IMR-90 (cell line): ENCODE measurements around the gene PEX6. TPM values are rescaled to one million over a fixed set of nuclear protein-coding genes. Genes with fewer than 3 reads are reported as not detected.

ENCODE experiments used
- ATAC-seq: fragments of 200-7000 bp; cut with Tn5 transposase; 2 replicates; pipeline ENCODE4 v1.9.1; 2020; ENCODE audit warnings: low read depth, mild to moderate bottlenecking, moderate library complexity
- BruUV-seq: library from RNA; stranded (reverse); fragments of 400-500 nt; replicated peaks from 2 replicates; lab custom pipeline; 2021; lab: Mats Ljungman, UMichigan
- CTCF ChIA-PET: fragments of 300-600 bp; formaldehyde crosslinking; extraction: SDS; loops from one replicate; lab custom pipeline; 2021; ENCODE audit warnings: antibody characterized with exemption; lab: Yijun Ruan, JAX
- POLR2A ChIA-PET: fragments of 300-600 bp; sonication (Branson Sonifier 250); formaldehyde crosslinking; loops from one replicate; lab custom pipeline; 2022; ENCODE audit warnings: antibody characterized with exemption; ENCODE audit not compliant: unreplicated experiment; lab: Charles Lee
- DNase-seq: peaks from one replicate; pipeline ENCODE4 v3.0.0; 2013
- H2AFZ ChIP-seq: replicated peaks from 2 replicates; pipeline ENCODE3; 2013; ENCODE audit warnings: low read length, mild to moderate bottlenecking; ENCODE audit not compliant: poor library complexity
- H2AK5ac ChIP-seq: 2 replicates; pipeline ENCODE4 v1.6.1; 2013; ENCODE audit warnings: low read depth, low read length, inconsistent platforms
- H2AK9ac ChIP-seq: replicated peaks from 2 replicates; pipeline ENCODE3; 2013; ENCODE audit warnings: mild to moderate bottlenecking, low read depth, low read length, moderate library complexity; ENCODE audit not compliant: poor library complexity
- H2BK120ac ChIP-seq: 2 replicates; pipeline ENCODE4 v1.6.1; 2013; ENCODE audit warnings: low read depth, low read length, inconsistent platforms
- H2BK15ac ChIP-seq: 3 replicates; pipeline ENCODE4 v1.6.1; 2013; ENCODE audit warnings: low read depth, low read length, inconsistent platforms
- H2BK20ac ChIP-seq: 2 replicates; pipeline ENCODE4 v1.6.1; 2013; ENCODE audit warnings: low read depth, mild to moderate bottlenecking, inconsistent platforms, low read length, moderate library complexity
- H2BK5ac ChIP-seq: 2 replicates; pipeline ENCODE4 v1.6.1; 2013; ENCODE audit warnings: mild to moderate bottlenecking, low read depth, low read length, inconsistent platforms; ENCODE audit not compliant: poor library complexity, severe bottlenecking
- H3K14ac ChIP-seq: replicated peaks from 2 replicates; pipeline ENCODE4 v1.6.1; 2013; ENCODE audit warnings: low read depth, low read length, inconsistent platforms
- H3K18ac ChIP-seq: 2 replicates; pipeline ENCODE4 v1.6.1; 2013; ENCODE audit warnings: low read depth, low read length, control low read depth
- H3K23ac ChIP-seq: 2 replicates; pipeline ENCODE4 v1.6.1; 2013; ENCODE audit warnings: low read depth, low read length, inconsistent platforms
- H3K27ac ChIP-seq: 2 replicates; pipeline ENCODE4 v1.5.1; 2013; ENCODE audit warnings: mild to moderate bottlenecking, control low read depth, low read length; ENCODE audit not compliant: insufficient read depth
- H3K27me3 ChIP-seq: 2 replicates; pipeline ENCODE4 v1.6.1; 2013; ENCODE audit warnings: low read length; ENCODE audit not compliant: control insufficient read depth, insufficient read depth
- H3K36me3 ChIP-seq: 2 replicates; pipeline ENCODE4 v1.6.1; 2013; ENCODE audit warnings: low read length, mixed read lengths; ENCODE audit not compliant: control insufficient read depth, insufficient read depth
- H3K4ac ChIP-seq: 2 replicates; pipeline ENCODE4 v1.6.1; 2013; ENCODE audit warnings: low read depth, low read length, inconsistent platforms
- H3K4me1 ChIP-seq: 2 replicates; pipeline ENCODE4 v1.6.1; 2013; ENCODE audit warnings: low read length, mixed read lengths; ENCODE audit not compliant: control insufficient read depth, insufficient read depth
- H3K4me2 ChIP-seq: 2 replicates; pipeline ENCODE4 v1.6.1; 2013; ENCODE audit warnings: low read depth, mild to moderate bottlenecking, control low read depth, low read length, moderate library complexity
- H3K4me3 ChIP-seq: 2 replicates; pipeline ENCODE4 v1.5.1; 2013; ENCODE audit warnings: low read depth, mild to moderate bottlenecking, control low read depth, low read length, moderate library complexity; ENCODE audit not compliant: insufficient read depth
- H3K56ac ChIP-seq: 2 replicates; pipeline ENCODE4 v1.6.1; 2013; ENCODE audit warnings: low read length, inconsistent platforms; ENCODE audit not compliant: insufficient read depth; ENCODE audit errors: extremely low read depth
- H3K79me1 ChIP-seq, 2 experiments: 2 replicates each; pipeline ENCODE4 v1.6.1; 2013; ENCODE audit warnings: low read length in 2 of 2, inconsistent platforms in 1 of 2, low read depth in 1 of 2
- H3K9ac ChIP-seq: 2 replicates; pipeline ENCODE4 v1.6.1; 2013; ENCODE audit warnings: low read depth, low read length, control low read depth
- H3K9me1 ChIP-seq: 2 replicates; pipeline ENCODE4 v1.6.1; 2013; ENCODE audit warnings: low read length, inconsistent platforms; ENCODE audit not compliant: insufficient read depth
- H3K9me3 ChIP-seq: 2 replicates; pipeline ENCODE4 v1.6.1; 2013; ENCODE audit warnings: low read length; ENCODE audit not compliant: control insufficient read depth, insufficient read depth
- H4K20me1 ChIP-seq: 2 replicates; pipeline ENCODE4 v1.6.1; 2013; ENCODE audit warnings: low read length, inconsistent platforms; ENCODE audit not compliant: insufficient read depth
- H4K5ac ChIP-seq: 2 replicates; pipeline ENCODE4 v1.6.1; 2013; ENCODE audit warnings: mild to moderate bottlenecking, low read depth, low read length, control low read depth
- H4K8ac ChIP-seq, 2 experiments: 2 replicates each; pipeline ENCODE4 v1.6.1; 2013; ENCODE audit warnings: low read depth in 2 of 2, low read length in 2 of 2, control low read depth in 1 of 2, inconsistent platforms in 1 of 2
- H4K91ac ChIP-seq: 2 replicates; pipeline ENCODE4 v1.6.1; 2013; ENCODE audit warnings: low read depth, low read length, inconsistent platforms; ENCODE audit not compliant: insufficient read depth
- BHLHE40 ChIP-seq: fragments of 150-350 bp; IDR thresholded peaks from 2 replicates; pipeline ENCODE4 v1.6.1; 2016; ENCODE audit warnings: mild to moderate bottlenecking, low read depth, low read length
- CEBPB ChIP-seq: IDR thresholded peaks from 2 replicates; pipeline ENCODE4 v1.6.1; 2012; ENCODE audit warnings: low read depth, low read length, improper control_type of control experiment
- CHD1 ChIP-seq: IDR thresholded peaks from 2 replicates; pipeline ENCODE4 v1.6.1; 2012; ENCODE audit warnings: low read depth, low read length, improper control_type of control experiment
- FOS ChIP-seq: fragments of 150-350 bp; IDR thresholded peaks from 2 replicates; pipeline ENCODE4 v1.6.1; 2016; ENCODE audit warnings: low read depth, low read length
- MAFK ChIP-seq: IDR thresholded peaks from 2 replicates; pipeline ENCODE4 v1.6.1; 2012; ENCODE audit warnings: low read depth, low read length, improper control_type of control experiment
- MAZ ChIP-seq: IDR thresholded peaks from 2 replicates; pipeline ENCODE4 v1.6.1; 2012; ENCODE audit warnings: low read depth, mild to moderate bottlenecking, low read length, improper control_type of control experiment, moderate library complexity, borderline replicate concordance
- MXI1 ChIP-seq: IDR thresholded peaks from 2 replicates; pipeline ENCODE4 v1.6.1; 2012; ENCODE audit warnings: low read depth, mild to moderate bottlenecking, low read length, moderate library complexity, borderline replicate concordance
- NFE2L2 ChIP-seq: fragments of 150-350 bp; IDR thresholded peaks from 2 replicates; pipeline ENCODE4 v1.6.1; 2016; ENCODE audit warnings: low read depth, mild to moderate bottlenecking, low read length
- POLR2A ChIP-seq: IDR thresholded peaks from 2 replicates; pipeline ENCODE4 v1.6.1; 2012; ENCODE audit warnings: mild to moderate bottlenecking, low read depth, low read length
- RAD21 ChIP-seq: IDR thresholded peaks from 2 replicates; pipeline ENCODE4 v1.6.1; 2012; ENCODE audit warnings: low read length, improper control_type of control experiment
- RCOR1 ChIP-seq: IDR thresholded peaks from 2 replicates; pipeline ENCODE4 v1.6.1; 2012; ENCODE audit warnings: mild to moderate bottlenecking, low read length, improper control_type of control experiment; ENCODE audit not compliant: insufficient replicate concordance
- RFX5 ChIP-seq: IDR thresholded peaks from 2 replicates; pipeline ENCODE4 v1.8.0; 2012; ENCODE audit warnings: low read depth, mild to moderate bottlenecking, low read length, moderate library complexity
- SMC3 ChIP-seq: fragments of 150-350 bp; IDR thresholded peaks from 2 replicates; pipeline ENCODE4 v1.6.1; 2016; ENCODE audit warnings: low read depth, mild to moderate bottlenecking, antibody characterized with exemption, low read length, moderate library complexity
- WGBS, 2 experiments: methylation state at CpG; one replicate each; pipeline versions ENCODE4 v1.1.5 to v1.1.7; 2013; ENCODE audit warnings: missing lambda C conversion rate in 2 of 2; ENCODE audit not compliant: insufficient read length in 1 of 2; ENCODE audit errors: extremely low coverage in 2 of 2; 5-methylcytosine and 5-hydroxymethylcytosine counted together
- dilution Hi-C: fragments of 300-500 bp; cut with HindIII; formaldehyde crosslinking; loops from one replicate; pipeline ENCODE4 v1.14.3; 2018; ENCODE audit warnings: low sequenced_read_pairs; ENCODE audit not compliant: unreplicated experiment
- in situ Hi-C: fragments of 300-500 bp; cut with MboI; formaldehyde crosslinking; loops from 3 replicates; pipeline ENCODE4 v1.14.3; 2019; ENCODE audit warnings: low sequenced_read_pairs, inconsistent platforms, mixed read lengths
- intact Hi-C: fragments of 100-400 bp; cut with micrococcal nuclease; formaldehyde crosslinking; loops from 2 replicates; pipeline ENCODE4 v1.10.0; 2022
- polyA plus RNA-seq, 3 experiments: library from polyadenylated mRNA; depleted of rRNA; stranded (reverse); fragments of >200 nt; gene quantifications; 2 replicates each; pipeline ENCODE4 v1.2.3, GENCODE V29; 2012; ENCODE audit warnings: low replicate concordance in 1 of 3
- total RNA-seq: library from RNA; depleted of rRNA; stranded (reverse); fragments of >200 nt; gene quantifications from 2 replicates; pipeline ENCODE4 v1.2.3, GENCODE V29; 2012
- TF ChIP-seq, protein P1 (sequence below): fragments of 150-350 bp; IDR thresholded peaks from 2 replicates; pipeline ENCODE4 v1.6.1; 2016; ENCODE audit warnings: low read depth, mild to moderate bottlenecking, low read length, moderate library complexity, borderline replicate concordance
- TF ChIP-seq, protein P2 (sequence below): fragments of 150-350 bp; IDR thresholded peaks from 2 replicates; pipeline ENCODE4 v1.6.1; 2017; ENCODE audit warnings: mild to moderate bottlenecking, antibody characterized with exemption, low read length, low read depth

PEX6 gene
- total and polyA plus RNA-seq, 2 of the 4 experiments (the other 2 are of a cell fraction) = 10.4 to 10.6 TPM

DNA sequence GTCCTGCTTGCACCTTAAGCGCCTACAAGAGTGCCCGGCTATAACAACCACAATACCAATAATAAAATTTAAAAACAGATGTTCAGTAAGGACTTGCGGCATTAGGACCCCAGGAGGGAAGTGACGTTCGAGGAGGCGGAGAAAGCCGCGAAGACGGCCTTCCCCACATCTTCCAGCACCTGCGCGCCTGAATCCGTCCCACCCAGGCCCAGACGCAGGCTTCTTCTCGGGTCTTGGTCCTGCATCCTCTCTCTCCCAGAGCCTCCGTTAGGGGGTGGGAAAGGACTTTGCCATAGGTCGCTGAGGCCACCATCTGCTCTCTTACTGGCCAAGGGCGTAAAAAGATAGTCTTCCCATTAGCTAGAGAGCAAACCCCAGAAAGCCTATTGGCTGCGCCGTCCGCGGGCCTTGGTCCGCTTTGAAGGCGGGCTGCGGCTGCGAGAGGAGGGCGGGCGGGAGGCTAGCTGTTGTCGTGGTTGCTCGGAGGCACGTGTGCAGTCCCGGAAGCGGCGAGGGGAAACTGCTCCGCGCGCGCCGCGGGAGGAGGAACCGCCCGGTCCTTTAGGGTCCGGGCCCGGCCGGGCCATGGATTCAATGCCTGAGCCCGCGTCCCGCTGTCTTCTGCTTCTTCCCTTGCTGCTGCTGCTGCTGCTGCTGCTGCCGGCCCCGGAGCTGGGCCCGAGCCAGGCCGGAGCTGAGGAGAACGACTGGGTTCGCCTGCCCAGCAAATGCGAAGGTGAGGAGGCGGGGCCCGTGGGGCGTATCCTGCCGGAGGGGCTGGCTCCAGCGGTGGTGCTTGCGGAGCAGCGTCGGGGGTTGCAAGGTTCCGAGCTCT is 49.8 kb downstream of the PEX6 start, which contains the start of gene CNPY3:
Gene CNPY3, plus strand, starts transcription at position 495 of the 835 bp plus-strand sequence. Its CDS starts 91 bp downstream, at position 586.
- Histone ChIP-seq H2BK15ac (peak within 1 kb of the TSS; percentile 39; the same call in 1 of the 3 replicates), H3K9ac (peak within 1 kb of the TSS; percentile 69), H2AFZ (peak within 1 kb of the TSS; percentile 95), H3K27ac (peak within 1 kb of the TSS; percentile 82), H4K91ac (peak within 1 kb of the TSS; percentile 49), H3K23ac (peak within 1 kb of the TSS; percentile 77), H2AK9ac (peak within 1 kb of the TSS; percentile 92), H3K9me1 (0 out of 2 replicates have a peak, but pooled peaks cover under 1% of the 10 kb centered on the region), H4K8ac (peak within 1 kb of the TSS; percentile 93 to 97), H2BK20ac (0 out of 2 replicates have a peak within 1 kb of the TSS, but pooled peaks have one; percentile 1), H3K36me3 (no peaks in the 10 kb centered on the region; the same call in 1 of the 2 replicates), H3K4me3 (peak within 1 kb of the TSS; percentile 74), H3K4ac (peak within 1 kb of the TSS; percentile 88), H4K20me1 (peaks cover 3% of the 10 kb centered on the region; the same call in 1 of the 2 replicates), H3K56ac (peak within 1 kb of the TSS; percentile 86), H3K4me2 (peak within 1 kb of the TSS; percentile 90), H3K27me3 (no peaks in the 10 kb centered on the region), H3K9me3 (no peaks in the 10 kb centered on the region), H2BK120ac (peak within 1 kb of the TSS; percentile 21; the same call in 1 of the 2 replicates), H3K18ac (peak within 1 kb of the TSS; percentile 65), H3K14ac (peak within 1 kb of the TSS; percentile 82), H2BK5ac (peak within 1 kb of the TSS; percentile 80), H2AK5ac (peak within 1 kb of the TSS; percentile 54; the same call in 1 of the 2 replicates), H3K79me1 (peaks cover 26 to 36% of the 10 kb centered on the region in 2 experiments), H3K4me1 (peaks cover 7% of the 10 kb centered on the region), H4K5ac (peak within 1 kb of the TSS; percentile 90)
- intact Hi-C loops = loop anchor here (2.0 kb wide), 1 partner anchor 50 kb away; the partner anchor contains the start of gene PEX6
- no TSS peak for BruUV-seq
- in situ Hi-C loops = no loop called here
- WGBS, 2 experiments = 0% methylated on average over 21 of the region's 63 CpGs; no CpG with 5 or more reads in 1 of the 2 experiments
- CTCF ChIA-PET = interaction anchor here (0.5 kb wide), 1 partner anchor 173 kb away, joined by 3 read pairs; no protein-coding TSS in a partner anchor
- dilution Hi-C loops = no loop called here
- ATAC-seq = peak; percentile 93
- DNase-seq = peak; percentile 98
- POLR2A ChIA-PET = interaction anchor here (0.6 to 1.3 kb wide), 6 partner anchors 11 to 153 kb away, joined by 3 to 4 read pairs (median 4); partner anchors contain the start of genes PPP2R5D and RRP36
- TF ChIP-seq MAZ (no peak), MAFK (no peak), FOS (peak; percentile 58), POLR2A (peak; percentile 56; the same call in 1 of the 2 replicates), MXI1 (peak; percentile 97), RFX5 (no peak), RAD21 (no peak), NFE2L2 (no peak), SMC3 (no peak), CHD1 (no peak), BHLHE40 (peak; percentile 87), CEBPB (no peak), RCOR1 (no peak)
- TF ChIP-seq, protein P1, sequence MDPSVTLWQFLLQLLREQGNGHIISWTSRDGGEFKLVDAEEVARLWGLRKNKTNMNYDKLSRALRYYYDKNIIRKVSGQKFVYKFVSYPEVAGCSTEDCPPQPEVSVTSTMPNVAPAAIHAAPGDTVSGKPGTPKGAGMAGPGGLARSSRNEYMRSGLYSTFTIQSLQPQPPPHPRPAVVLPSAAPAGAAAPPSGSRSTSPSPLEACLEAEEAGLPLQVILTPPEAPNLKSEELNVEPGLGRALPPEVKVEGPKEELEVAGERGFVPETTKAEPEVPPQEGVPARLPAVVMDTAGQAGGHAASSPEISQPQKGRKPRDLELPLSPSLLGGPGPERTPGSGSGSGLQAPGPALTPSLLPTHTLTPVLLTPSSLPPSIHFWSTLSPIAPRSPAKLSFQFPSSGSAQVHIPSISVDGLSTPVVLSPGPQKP = no peak
- TF ChIP-seq, protein P2, sequence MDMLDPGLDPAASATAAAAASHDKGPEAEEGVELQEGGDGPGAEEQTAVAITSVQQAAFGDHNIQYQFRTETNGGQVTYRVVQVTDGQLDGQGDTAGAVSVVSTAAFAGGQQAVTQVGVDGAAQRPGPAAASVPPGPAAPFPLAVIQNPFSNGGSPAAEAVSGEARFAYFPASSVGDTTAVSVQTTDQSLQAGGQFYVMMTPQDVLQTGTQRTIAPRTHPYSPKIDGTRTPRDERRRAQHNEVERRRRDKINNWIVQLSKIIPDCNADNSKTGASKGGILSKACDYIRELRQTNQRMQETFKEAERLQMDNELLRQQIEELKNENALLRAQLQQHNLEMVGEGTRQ = peak; percentile 86
